Endothelial cell of umbilical vein (primary cell): Measurements from ENCODE around the gene ZNF629. TPM values are rescaled to one million over a fixed set of nuclear protein-coding genes. Genes with fewer than 3 reads are reported as not detected.
A peak's percentile ranks its signal among the peaks of the same experiment; 100 is the strongest.

ENCODE experiments used
- BruUV-seq: library from RNA; stranded (reverse); fragments of 400-500 nt; replicated peaks from 2 replicates; lab custom pipeline; 2021; lab: Mats Ljungman, UMichigan
- CTCF ChIA-PET: fragments of 300-600, 350-600 bp; sonication (Branson Sonifier 250); formaldehyde crosslinking; loops from one replicate; lab custom pipeline; 2021; ENCODE audit warnings: antibody characterized with exemption, inconsistent platforms; lab: Charles Lee
- POLR2A ChIA-PET: fragments of 300-600, 350-600 bp; sonication (Branson Sonifier 250); formaldehyde crosslinking; loops from one replicate; lab custom pipeline; 2021; ENCODE audit warnings: antibody characterized with exemption, inconsistent platforms; lab: Charles Lee
- DNase-seq: peaks from one replicate; pipeline ENCODE4 v3.0.0-alpha.2; 2011; ENCODE audit warnings: low read depth, low spot score
- FAIRE-seq: peaks from 2 replicates; lab custom pipeline; 2011; peaks lifted over from hg19 to GRCh38; lab: Jason Lieb, UNC
- H2AFZ ChIP-seq: 2 replicates; pipeline ENCODE4 v1.6.0; 2012; ENCODE audit warnings: low read depth, low read length, control low read depth, inconsistent platforms
- H3K27ac ChIP-seq: 2 replicates; pipeline ENCODE4 v1.5.1; 2011; ENCODE audit warnings: low read depth, mild to moderate bottlenecking, control low read depth, low read length, moderate library complexity; ENCODE audit not compliant: insufficient read depth
- H3K27me3 ChIP-seq, 2 experiments: 2 replicates each; pipeline versions ENCODE4 v1.6.0 to v1.6.1; 2011; ENCODE audit warnings: low read length in 2 of 2, mixed read lengths in 1 of 2; ENCODE audit not compliant: control insufficient read depth in 2 of 2, insufficient read depth in 2 of 2
- H3K36me3 ChIP-seq, 2 experiments: 2 replicates in 1 of 2; 3 replicates in 1 of 2; pipeline ENCODE4 v1.5.1; 2011; ENCODE audit warnings: low read length in 2 of 2, mild to moderate bottlenecking in 1 of 2, moderate library complexity in 1 of 2; ENCODE audit not compliant: control insufficient read depth in 2 of 2, insufficient read depth in 2 of 2; ENCODE audit errors: extremely low read depth in 1 of 2
- H3K4me1 ChIP-seq: 3 replicates; pipeline ENCODE4 v1.5.1; 2011; ENCODE audit warnings: mild to moderate bottlenecking, low read length; ENCODE audit not compliant: control insufficient read depth, insufficient read depth; ENCODE audit errors: extremely low read depth
- H3K4me2 ChIP-seq: 2 replicates; pipeline ENCODE4 v1.6.1; 2011; ENCODE audit warnings: low read length, control low read depth, mixed read lengths; ENCODE audit not compliant: insufficient read depth
- H3K4me3 ChIP-seq, 3 experiments: fragments of 200-600 bp in 1 of 3; sonication (generic), shearing (Covaris generic) in 1 of 3; replicated peaks in 1 of 3; 2 replicates each; pipeline ENCODE4 v1.5.1; 2011 to 2016; ENCODE audit warnings: control low read depth in 3 of 3, low read length in 3 of 3, mild to moderate bottlenecking in 2 of 3, inconsistent platforms in 1 of 3, low read depth in 1 of 3, moderate library complexity in 1 of 3; ENCODE audit not compliant: insufficient read depth in 1 of 3
- H3K79me2 ChIP-seq: 2 replicates; pipeline ENCODE4 v1.6.0; 2012; ENCODE audit warnings: low read length, inconsistent platforms; ENCODE audit not compliant: control insufficient read depth, insufficient read depth
- H3K9ac ChIP-seq: replicated peaks from 2 replicates; pipeline ENCODE3; 2011; ENCODE audit warnings: low read length, control low read depth; ENCODE audit not compliant: insufficient read depth; ENCODE audit errors: extremely low read depth
- H3K9me1 ChIP-seq: replicated peaks from 3 replicates; pipeline ENCODE4 v1.6.0; 2011; ENCODE audit warnings: mild to moderate bottlenecking, low read length; ENCODE audit not compliant: control insufficient read depth, insufficient read depth; ENCODE audit errors: extremely low read depth
- H3K9me3 ChIP-seq: replicated peaks from 2 replicates; pipeline ENCODE4 v1.5.1; 2012; ENCODE audit warnings: low read length, inconsistent platforms; ENCODE audit not compliant: control insufficient read depth, insufficient read depth
- H4K20me1 ChIP-seq: replicated peaks from 2 replicates; pipeline ENCODE3; 2011; ENCODE audit warnings: mild to moderate bottlenecking, low read length; ENCODE audit not compliant: control insufficient read depth, insufficient read depth; ENCODE audit errors: extremely low read depth
- EZH2 ChIP-seq: IDR thresholded peaks from 2 replicates; pipeline ENCODE4 v1.6.1; 2012; ENCODE audit warnings: borderline replicate concordance, low read depth, mild to moderate bottlenecking, moderate library complexity, low read length, inconsistent platforms; ENCODE audit not compliant: severe bottlenecking
- FOS ChIP-seq: IDR thresholded peaks from 2 replicates; pipeline ENCODE4 v1.6.1; 2011; ENCODE audit warnings: mild to moderate bottlenecking, low read length, moderate library complexity, borderline replicate concordance; ENCODE audit not compliant: insufficient read depth
- GATA2 ChIP-seq: IDR thresholded peaks from 2 replicates; pipeline ENCODE4 v1.7.0; 2011; ENCODE audit warnings: low read depth, mild to moderate bottlenecking, moderate library complexity, mixed read lengths, low read length; ENCODE audit not compliant: insufficient read length, insufficient read depth
- JUN ChIP-seq: IDR thresholded peaks from 2 replicates; pipeline ENCODE4 v1.6.1; 2011; ENCODE audit warnings: borderline replicate concordance, low read depth; ENCODE audit not compliant: insufficient read length, insufficient read depth
- MYC ChIP-seq: IDR thresholded peaks from one replicate; pipeline ENCODE4 v1.6.1; 2011; ENCODE audit warnings: mild to moderate bottlenecking, low read depth, low read length
- POLR2A ChIP-seq: IDR thresholded peaks from 2 replicates; pipeline ENCODE4 v1.6.1; 2012; ENCODE audit warnings: low read depth, mild to moderate bottlenecking, control low read depth, low read length
- POLR2AphosphoS5 ChIP-seq: IDR thresholded peaks from 2 replicates; pipeline ENCODE4 v1.6.1; 2012; ENCODE audit warnings: low read depth, mild to moderate bottlenecking, control low read depth, low read length, moderate library complexity; ENCODE audit not compliant: insufficient read depth
- dilution Hi-C: fragments of 300-500 bp; cut with MboI; formaldehyde crosslinking; loops from one replicate; pipeline ENCODE4 v1.15.0; 2019; ENCODE audit warnings: low sequenced_read_pairs; ENCODE audit not compliant: extremely low pct_ligation_motif_present
- intact Hi-C: fragments of 100-400 bp; cut with micrococcal nuclease; formaldehyde crosslinking; loops from one replicate; pipeline ENCODE4 v1.10.0; 2022
- polyA plus RNA-seq, 4 experiments: library from polyadenylated mRNA; depleted of rRNA in 3 of 4; stranded (reverse) in 3 of 4; unstranded in 1 of 4; fragments of >200 nt; gene quantifications; 2 replicates each; pipeline versions ENCODE4 v1.2.1 to v1.2.3, GENCODE V29; 2011 to 2012; ENCODE audit warnings: missing spikeins in 1 of 4
- total RNA-seq: library from RNA; stranded (reverse); gene quantifications from 2 replicates; pipeline ENCODE4 v1.2.3, GENCODE V29; 2021

The ZNF629 gene
- total and polyA plus RNA-seq, 2 donors (not counting 3 experiments of a cell fraction or from before 2014, with no cell fraction given) = 5.2 to 11.2 TPM

DNA sequence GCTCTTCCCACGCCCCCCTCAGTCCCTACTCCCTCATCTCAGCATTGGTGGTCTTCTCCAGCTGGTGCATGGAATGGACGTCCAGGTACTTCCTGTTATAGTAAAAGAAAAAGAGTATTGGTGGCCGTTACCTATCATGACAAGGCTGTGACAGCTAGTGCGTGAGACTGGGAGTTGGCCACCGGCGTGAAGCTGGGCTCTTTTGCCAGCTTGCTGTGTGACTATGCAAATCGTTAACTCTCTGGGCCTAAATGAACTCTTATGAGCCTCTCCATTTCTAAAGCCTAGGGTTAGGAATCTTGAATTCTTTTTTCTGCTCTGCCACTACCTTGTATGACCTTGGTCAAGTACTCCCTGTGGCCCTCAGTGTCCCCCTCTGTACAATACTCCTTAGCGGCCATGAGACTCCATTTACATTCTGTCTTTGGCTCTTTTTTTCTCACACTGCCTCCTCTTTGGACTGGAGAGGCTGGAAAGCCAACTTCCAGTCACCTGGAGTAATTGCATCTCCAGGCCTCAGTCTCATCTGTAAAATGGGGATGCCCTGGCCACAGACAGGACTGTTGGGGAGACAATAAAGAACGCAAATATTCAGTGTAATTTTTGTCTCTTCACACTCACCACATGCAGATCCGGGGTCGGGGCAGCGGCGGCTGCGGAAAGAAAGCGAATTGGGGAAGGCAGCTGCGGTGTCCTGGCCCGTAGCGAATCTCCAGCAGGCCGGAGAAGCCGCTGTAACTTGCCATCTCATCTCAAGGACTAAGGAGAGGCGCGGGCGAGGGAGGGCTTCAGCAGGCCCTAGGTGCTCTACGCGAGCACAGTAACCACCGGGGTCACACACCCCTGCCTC lies 26.2 kb downstream of the ZNF629 start:
- CTCF ChIA-PET = interaction anchor here (0.5 to 1.3 kb wide), 3 partner anchors 8 to 110 kb away, joined by 3 to 4 read pairs (median 3); no protein-coding TSS in a partner anchor
- peak overlapping the region; percentile 30 for H3K27ac ChIP-seq
- peak overlapping the region; percentile 2 to 75 (median 43) for H3K4me3 ChIP-seq
- TSS peak; percentile 44 for BruUV-seq
- no peaks in the 10 kb centered on the region for H4K20me1 ChIP-seq
- H3K9ac ChIP-seq = peak overlapping the region; percentile 3
- peaks cover 22% of the 10 kb centered on the region for H3K79me2 ChIP-seq
- DNase-seq (no peak), FAIRE-seq (no peak)
- H3K36me3 ChIP-seq = peaks cover 11 to 24% of the 10 kb centered on the region in 2 experiments
- dilution Hi-C loops = no loop called here
- H3K27me3 ChIP-seq = no peaks in the 10 kb centered on the region
- H3K9me1 ChIP-seq = no peaks in the 10 kb centered on the region
- intact Hi-C loops = loop anchor here (5.0 kb wide), 1 partner anchor 161 kb away; the partner anchor contains the start of gene FBXL19
- TF ChIP-seq EZH2 (no peak), FOS (no peak), POLR2A (no peak), POLR2AphosphoS5 (no peak), MYC (no peak), JUN (no peak), GATA2 (no peak)
- POLR2A ChIA-PET = no interaction called here
- peaks cover 15% of the 10 kb centered on the region for H3K4me1 ChIP-seq
- peak overlapping the region; percentile 58 for H2AFZ ChIP-seq
- H3K9me3 ChIP-seq = no peaks in the 10 kb centered on the region
- peak overlapping the region; percentile 67 for H3K4me2 ChIP-seq
